ENCODE measurements around the gene C3orf52. TPM values are rescaled to one million over a fixed set of nuclear protein-coding genes. Genes with fewer than 3 reads are reported as not detected.

C3orf52 gene
- total and polyA plus RNA-seq, 2 experiments from 2014 or later, result 8.1 to 16.6 TPM

- TF ChIP-seq, protein P1, sequence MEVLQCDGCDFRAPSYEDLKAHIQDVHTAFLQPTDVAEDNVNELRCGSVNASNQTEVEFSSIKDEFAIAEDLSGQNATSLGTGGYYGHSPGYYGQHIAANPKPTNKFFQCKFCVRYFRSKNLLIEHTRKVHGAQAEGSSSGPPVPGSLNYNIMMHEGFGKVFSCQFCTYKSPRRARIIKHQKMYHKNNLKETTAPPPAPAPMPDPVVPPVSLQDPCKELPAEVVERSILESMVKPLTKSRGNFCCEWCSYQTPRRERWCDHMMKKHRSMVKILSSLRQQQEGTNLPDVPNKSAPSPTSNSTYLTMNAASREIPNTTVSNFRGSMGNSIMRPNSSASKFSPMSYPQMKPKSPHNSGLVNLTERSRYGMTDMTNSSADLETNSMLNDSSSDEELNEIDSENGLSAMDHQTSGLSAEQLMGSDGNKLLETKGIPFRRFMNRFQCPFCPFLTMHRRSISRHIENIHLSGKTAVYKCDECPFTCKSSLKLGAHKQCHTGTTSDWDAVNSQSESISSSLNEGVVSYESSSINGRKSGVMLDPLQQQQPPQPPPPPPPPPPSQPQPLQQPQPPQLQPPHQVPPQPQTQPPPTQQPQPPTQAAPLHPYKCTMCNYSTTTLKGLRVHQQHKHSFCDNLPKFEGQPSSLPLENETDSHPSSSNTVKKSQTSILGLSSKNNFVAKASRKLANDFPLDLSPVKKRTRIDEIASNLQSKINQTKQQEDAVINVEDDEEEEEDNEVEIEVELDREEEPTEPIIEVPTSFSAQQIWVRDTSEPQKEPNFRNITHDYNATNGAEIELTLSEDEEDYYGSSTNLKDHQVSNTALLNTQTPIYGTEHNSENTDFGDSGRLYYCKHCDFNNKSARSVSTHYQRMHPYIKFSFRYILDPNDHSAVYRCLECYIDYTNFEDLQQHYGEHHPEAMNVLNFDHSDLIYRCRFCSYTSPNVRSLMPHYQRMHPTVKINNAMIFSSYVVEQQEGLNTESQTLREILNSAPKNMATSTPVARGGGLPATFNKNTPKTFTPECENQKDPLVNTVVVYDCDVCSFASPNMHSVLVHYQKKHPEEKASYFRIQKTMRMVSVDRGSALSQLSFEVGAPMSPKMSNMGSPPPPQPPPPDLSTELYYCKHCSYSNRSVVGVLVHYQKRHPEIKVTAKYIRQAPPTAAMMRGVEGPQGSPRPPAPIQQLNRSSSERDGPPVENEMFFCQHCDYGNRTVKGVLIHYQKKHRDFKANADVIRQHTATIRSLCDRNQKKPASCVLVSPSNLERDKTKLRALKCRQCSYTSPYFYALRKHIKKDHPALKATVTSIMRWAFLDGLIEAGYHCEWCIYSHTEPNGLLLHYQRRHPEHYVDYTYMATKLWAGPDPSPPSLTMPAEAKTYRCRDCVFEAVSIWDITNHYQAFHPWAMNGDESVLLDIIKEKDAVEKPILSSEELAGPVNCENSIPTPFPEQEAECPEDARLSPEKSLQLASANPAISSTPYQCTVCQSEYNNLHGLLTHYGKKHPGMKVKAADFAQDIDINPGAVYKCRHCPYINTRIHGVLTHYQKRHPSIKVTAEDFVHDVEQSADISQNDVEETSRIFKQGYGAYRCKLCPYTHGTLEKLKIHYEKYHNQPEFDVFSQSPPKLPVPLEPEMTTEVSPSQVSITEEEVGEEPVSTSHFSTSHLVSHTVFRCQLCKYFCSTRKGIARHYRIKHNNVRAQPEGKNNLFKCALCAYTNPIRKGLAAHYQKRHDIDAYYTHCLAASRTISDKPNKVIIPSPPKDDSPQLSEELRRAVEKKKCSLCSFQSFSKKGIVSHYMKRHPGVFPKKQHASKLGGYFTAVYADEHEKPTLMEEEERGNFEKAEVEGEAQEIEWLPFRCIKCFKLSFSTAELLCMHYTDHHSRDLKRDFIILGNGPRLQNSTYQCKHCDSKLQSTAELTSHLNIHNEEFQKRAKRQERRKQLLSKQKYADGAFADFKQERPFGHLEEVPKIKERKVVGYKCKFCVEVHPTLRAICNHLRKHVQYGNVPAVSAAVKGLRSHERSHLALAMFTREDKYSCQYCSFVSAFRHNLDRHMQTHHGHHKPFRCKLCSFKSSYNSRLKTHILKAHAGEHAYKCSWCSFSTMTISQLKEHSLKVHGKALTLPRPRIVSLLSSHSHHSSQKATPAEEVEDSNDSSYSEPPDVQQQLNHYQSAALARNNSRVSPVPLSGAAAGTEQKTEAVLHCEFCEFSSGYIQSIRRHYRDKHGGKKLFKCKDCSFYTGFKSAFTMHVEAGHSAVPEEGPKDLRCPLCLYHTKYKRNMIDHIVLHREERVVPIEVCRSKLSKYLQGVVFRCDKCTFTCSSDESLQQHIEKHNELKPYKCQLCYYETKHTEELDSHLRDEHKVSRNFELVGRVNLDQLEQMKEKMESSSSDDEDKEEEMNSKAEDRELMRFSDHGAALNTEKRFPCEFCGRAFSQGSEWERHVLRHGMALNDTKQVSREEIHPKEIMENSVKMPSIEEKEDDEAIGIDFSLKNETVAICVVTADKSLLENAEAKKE (CRISPR knock-in tag; IDR thresholded peaks at IDR 0.05), result no peak
Measured at GRCh38 chr3:112048911-112049310, 37.3 kb upstream of the C3orf52 start (continued).

DNA sequence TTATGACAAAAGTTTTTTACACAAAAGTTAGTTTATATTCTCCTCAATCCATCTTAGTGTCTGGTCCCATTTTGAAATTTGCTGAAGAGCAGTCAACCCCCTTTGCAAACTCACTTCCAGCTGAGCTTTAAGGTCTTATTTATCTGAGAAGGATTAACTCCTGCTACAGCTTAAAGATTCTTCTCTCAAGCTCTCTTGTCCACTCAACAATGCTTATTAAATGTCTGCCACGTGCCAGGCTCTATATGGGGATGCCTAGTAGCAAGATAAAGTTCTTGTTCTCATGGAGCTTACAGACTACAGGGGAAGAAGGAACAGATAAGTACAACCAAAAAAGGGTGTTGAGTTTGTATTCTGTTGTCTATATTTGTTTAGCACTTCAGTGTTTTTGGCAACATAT, 33.0 kb upstream of the C3orf52 start:
- no peak for ATAC-seq
- Histone ChIP-seq H3K4me2 (no peak overlapping the region), H3K27ac (ENCODE audit: low read depth) (no peak overlapping the region), H3K36me3 (ENCODE audit: insufficient read depth) (no peaks in the 10 kb centered on the region), H3F3A (replicated peaks; ENCODE audit: low read depth) (no peaks in the 10 kb centered on the region; the same call in 1 of the 2 replicates), H2AFZ (no peak overlapping the region), H3K4me1 (ENCODE audit: insufficient read depth) (peaks cover 26% of the 10 kb centered on the region), H3K79me2 (replicated peaks; ENCODE audit: insufficient read depth) (no peaks in the 10 kb centered on the region), H4K20me1 (replicated peaks; ENCODE audit: insufficient read depth) (no peaks in the 10 kb centered on the region), H3K4me3 (no peak overlapping the region), H3K27me3 (ENCODE audit: insufficient read depth) (no peaks in the 10 kb centered on the region), H3K9me2 (ENCODE audit: insufficient read depth) (no peaks in the 10 kb centered on the region)
- H3K27ac Mint-ChIP-seq, result no peak overlapping the region
- no peak for DNase-seq (ENCODE audit: low spot score)
- H3K4me1 Mint-ChIP-seq, result peaks cover 28% of the 10 kb centered on the region
- H3K9me3 Mint-ChIP-seq, result no peaks in the 10 kb centered on the region
- no peaks in the 10 kb centered on the region for H3K36me3 Mint-ChIP-seq (ENCODE audit: low read depth)
- no peak overlapping the region for H3K4me3 Mint-ChIP-seq
- H3K27me3 Mint-ChIP-seq (ENCODE audit: insufficient read depth, low read depth, poor library complexity), result no peaks in the 10 kb centered on the region
- TF ChIP-seq, protein P2, sequence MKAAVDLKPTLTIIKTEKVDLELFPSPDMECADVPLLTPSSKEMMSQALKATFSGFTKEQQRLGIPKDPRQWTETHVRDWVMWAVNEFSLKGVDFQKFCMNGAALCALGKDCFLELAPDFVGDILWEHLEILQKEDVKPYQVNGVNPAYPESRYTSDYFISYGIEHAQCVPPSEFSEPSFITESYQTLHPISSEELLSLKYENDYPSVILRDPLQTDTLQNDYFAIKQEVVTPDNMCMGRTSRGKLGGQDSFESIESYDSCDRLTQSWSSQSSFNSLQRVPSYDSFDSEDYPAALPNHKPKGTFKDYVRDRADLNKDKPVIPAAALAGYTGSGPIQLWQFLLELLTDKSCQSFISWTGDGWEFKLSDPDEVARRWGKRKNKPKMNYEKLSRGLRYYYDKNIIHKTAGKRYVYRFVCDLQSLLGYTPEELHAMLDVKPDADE (IDR thresholded peaks at IDR 0.05), result no peak
- TF ChIP-seq ZNF114 (CRISPR knock-in tag; IDR thresholded peaks at IDR 0.05) (no peak), ZNF331 (CRISPR knock-in tag; IDR thresholded peaks at IDR 0.05; ENCODE audit: low read depth) (no peak), NANOG (IDR thresholded peaks at IDR 0.05; ENCODE audit: borderline replicate concordance) (no peak), CREB1 (CRISPR knock-in tag; IDR thresholded peaks at IDR 0.05; ENCODE audit: low read depth) (no peak), REST (IDR thresholded peaks at IDR 0.05; ENCODE audit: unreplicated experiment) (no peak)

Data from GM23338 (cell line).